Peyer's patch (tissue), 4 donors: ENCODE results near the gene KDM1A. TPM values are rescaled to one million over a fixed set of nuclear protein-coding genes. Genes with fewer than 3 reads are reported as not detected.
"Not testable (repeated sequence)": the region's sequence is repeated elsewhere in the genome, so short reads cannot be mapped to it uniquely, and the experiment has no call there.

Source experiments
- DNase-seq, 3 donors: peaks; one replicate each; pipeline ENCODE4 v3.0.0-alpha.2; 2017 to 2019
- H3K27ac ChIP-seq, 4 donors: fragments of 200-600 bp; sonication (generic); one replicate each; pipeline ENCODE4 v1.5.1; 2016 to 2019
- H3K27me3 ChIP-seq, 2 donors: fragments of 200-600 bp; sonication (generic); one replicate each; pipeline ENCODE4 v1.5.1; 2019
- H3K36me3 ChIP-seq, 3 donors: fragments of 200-600 bp; sonication (generic); one replicate each; pipeline ENCODE4 v1.5.1; 2016 to 2019
- H3K4me1 ChIP-seq, 4 donors: fragments of 200-600 bp; sonication (generic); one replicate each; pipeline ENCODE4 v1.5.1; 2016 to 2019
- H3K4me3 ChIP-seq, 4 donors: fragments of 200-600 bp; sonication (generic); 1 replicate in 3 of 4; 2 replicates in 1 of 4; pipeline ENCODE4 v1.5.1; 2016 to 2019; ENCODE audit warnings: mild to moderate bottlenecking in 1 of 4
- H3K9me3 ChIP-seq, 4 donors: fragments of 200-600 bp; sonication (generic); one replicate each; pipeline ENCODE4 v1.5.1; 2016 to 2019; ENCODE audit warnings: mild to moderate bottlenecking in 1 of 4
- POLR2A ChIP-seq, 2 donors: fragments of 450-650 bp; IDR thresholded peaks; one replicate each; pipeline ENCODE4 v1.5.1; 2017; ENCODE audit warnings: antibody characterized with exemption in 2 of 2, mild to moderate bottlenecking in 2 of 2, moderate library complexity in 2 of 2
- total RNA-seq, 4 donors: library from RNA; depleted of rRNA; stranded (reverse); fragments of >200 nt; gene quantifications; one replicate each; pipeline ENCODE4 v1.1.0, GENCODE V29; 2016
- TF ChIP-seq, protein P1 (sequence below), 6 experiments: fragments of 450-650 bp in 4 of 6; fragments of 200-600 bp in 2 of 6; sonication (generic) in 1 of 6; IDR thresholded peaks; one replicate each; pipeline ENCODE4 v1.5.1; 2017 to 2019; ENCODE audit warnings: antibody characterized with exemption in 6 of 6, mild to moderate bottlenecking in 3 of 6, moderate library complexity in 1 of 6

The KDM1A gene
- total RNA-seq, 4 donors from 2014 or later = 33.5 to 102 (median 40.9) TPM

DNA sequence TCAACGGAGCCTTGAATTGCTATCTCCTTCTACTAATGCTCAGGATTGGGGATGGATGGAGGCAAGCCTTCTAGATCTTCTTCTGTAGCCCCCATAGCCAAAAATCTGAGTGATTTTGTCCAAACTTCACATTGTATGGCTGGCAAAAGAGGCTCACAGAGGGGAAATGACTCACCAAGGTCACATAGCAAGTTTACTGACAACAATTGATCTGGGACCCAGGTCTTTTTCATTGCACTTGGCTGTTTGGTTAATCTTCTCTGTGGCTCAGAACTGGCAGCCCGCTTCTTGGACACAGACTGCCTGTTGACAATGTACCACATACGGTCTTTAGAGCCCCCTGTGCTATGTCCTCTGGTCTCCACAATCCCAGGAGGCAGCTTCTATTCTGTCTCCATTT lies 43.6 kb upstream of the KDM1A start:
- Histone ChIP-seq H3K36me3 (no peaks in the 10 kb centered on the region), H3K27ac (no peak overlapping the region), H3K4me1 (no peaks in the 10 kb centered on the region), H3K27me3 (no peaks in the 10 kb centered on the region), H3K4me3 (no peak overlapping the region), H3K9me3 (no peaks in the 10 kb centered on the region)
- TF ChIP-seq, protein P1, sequence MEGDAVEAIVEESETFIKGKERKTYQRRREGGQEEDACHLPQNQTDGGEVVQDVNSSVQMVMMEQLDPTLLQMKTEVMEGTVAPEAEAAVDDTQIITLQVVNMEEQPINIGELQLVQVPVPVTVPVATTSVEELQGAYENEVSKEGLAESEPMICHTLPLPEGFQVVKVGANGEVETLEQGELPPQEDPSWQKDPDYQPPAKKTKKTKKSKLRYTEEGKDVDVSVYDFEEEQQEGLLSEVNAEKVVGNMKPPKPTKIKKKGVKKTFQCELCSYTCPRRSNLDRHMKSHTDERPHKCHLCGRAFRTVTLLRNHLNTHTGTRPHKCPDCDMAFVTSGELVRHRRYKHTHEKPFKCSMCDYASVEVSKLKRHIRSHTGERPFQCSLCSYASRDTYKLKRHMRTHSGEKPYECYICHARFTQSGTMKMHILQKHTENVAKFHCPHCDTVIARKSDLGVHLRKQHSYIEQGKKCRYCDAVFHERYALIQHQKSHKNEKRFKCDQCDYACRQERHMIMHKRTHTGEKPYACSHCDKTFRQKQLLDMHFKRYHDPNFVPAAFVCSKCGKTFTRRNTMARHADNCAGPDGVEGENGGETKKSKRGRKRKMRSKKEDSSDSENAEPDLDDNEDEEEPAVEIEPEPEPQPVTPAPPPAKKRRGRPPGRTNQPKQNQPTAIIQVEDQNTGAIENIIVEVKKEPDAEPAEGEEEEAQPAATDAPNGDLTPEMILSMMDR (IDR thresholded peaks at IDR 0.05) = no peak
- no peak for TF ChIP-seq POLR2A (IDR thresholded peaks at IDR 0.05)
- no peak for DNase-seq

DNA sequence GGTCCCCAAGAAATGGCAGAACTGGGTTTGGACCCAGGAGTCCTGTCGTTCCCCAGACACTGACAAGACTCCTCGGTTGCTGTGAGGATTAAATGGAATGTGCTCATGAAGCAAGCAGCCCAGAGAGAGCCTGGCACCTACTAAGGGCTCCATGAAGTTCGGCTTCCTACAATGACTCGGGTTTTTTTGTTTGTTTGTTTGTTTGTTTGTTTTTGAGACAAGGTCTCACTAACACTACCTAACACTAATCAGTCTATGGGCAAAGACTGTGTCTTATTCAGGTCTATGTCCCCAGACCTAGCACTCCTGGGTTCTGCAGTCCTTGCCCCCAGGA lies 43.2 kb upstream of the KDM1A start:
- no peaks in the 10 kb centered on the region for H3K36me3 ChIP-seq
- no peak for TF ChIP-seq POLR2A (IDR thresholded peaks at IDR 0.05)
- TF ChIP-seq, protein P1 (IDR thresholded peaks at IDR 0.05) = no peak

DNA sequence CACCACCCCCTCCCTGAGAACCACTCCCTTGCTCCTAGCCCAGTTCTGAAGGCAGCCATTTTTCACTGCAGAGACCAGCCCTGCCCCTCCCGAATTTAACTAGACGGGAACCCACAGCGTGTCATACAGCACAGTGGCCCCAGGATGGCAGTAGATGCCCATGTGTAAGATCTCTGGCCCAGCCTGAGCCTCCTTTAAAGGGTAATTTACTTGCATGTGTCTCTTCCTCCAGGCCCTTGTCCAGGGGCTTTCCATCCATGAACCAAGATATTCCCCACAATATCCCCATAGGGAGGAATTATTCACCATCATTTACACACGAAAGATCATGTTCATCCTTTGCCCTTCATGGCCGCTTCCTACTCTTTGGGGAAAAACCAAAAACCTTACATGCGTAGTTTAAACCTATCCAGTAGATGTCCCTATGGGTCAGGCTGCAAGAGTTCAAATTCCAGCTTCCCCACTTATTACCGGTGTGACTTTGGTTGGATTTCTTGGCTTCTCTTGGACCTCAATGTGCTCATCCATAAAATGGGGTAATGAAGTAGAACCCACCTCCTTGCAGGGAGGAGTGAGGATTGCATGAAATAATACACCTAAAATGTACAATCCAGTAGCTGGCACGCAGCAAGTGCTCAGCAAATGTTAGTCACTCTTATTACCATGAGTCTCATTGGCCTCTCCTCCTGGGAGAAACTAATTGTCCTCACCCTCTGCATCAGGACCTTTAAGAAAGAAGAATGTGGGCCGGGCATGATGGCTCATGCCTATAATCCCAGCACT lies 42.6 kb upstream of the KDM1A start:
- peak; percentile 37 to 71 (median 70) for DNase-seq
- Histone ChIP-seq H3K27ac (no peak overlapping the region), H3K9me3 (no peaks in the 10 kb centered on the region), H3K27me3 (no peaks in the 10 kb centered on the region), H3K4me1 (no peaks in the 10 kb centered on the region), H3K36me3 (no peaks in the 10 kb centered on the region), H3K4me3 (no peak overlapping the region)
- no peak for TF ChIP-seq POLR2A (IDR thresholded peaks at IDR 0.05)
- TF ChIP-seq, protein P1 (IDR thresholded peaks at IDR 0.05) = peak in 5 of 6 experiments; percentile 17 to 90 (median 81)

More for the DNA sequence above, 43.2 kb upstream of the KDM1A start:
- Histone ChIP-seq H3K27me3 (no peaks in the 10 kb centered on the region), H3K27ac (no peak overlapping the region), H3K4me1 (no peaks in the 10 kb centered on the region), H3K9me3 (no peaks in the 10 kb centered on the region), H3K4me3 (no peak overlapping the region)
- peak in 1 of 3 donors; percentile 14 for DNase-seq

DNA sequence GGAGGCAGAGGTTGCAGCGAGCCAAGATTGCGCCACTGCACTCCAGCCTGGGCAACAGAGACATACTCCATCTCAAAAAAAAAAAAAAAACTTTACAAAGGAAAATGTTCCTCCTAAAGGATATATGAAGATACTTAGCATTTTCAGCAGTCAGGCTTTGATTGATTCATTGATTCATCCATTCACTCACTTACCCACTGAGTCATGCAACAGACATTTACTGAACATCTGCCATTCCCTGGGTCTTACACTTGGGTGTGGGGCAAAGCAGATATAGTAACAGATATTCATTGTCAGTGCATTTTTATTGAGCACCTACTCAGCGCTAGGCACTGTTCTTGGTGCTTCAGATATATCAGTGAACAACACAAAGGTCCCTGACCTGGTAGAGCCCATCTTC lies 41.0 kb upstream of the KDM1A start:
- Histone ChIP-seq H3K27me3 (no peaks in the 10 kb centered on the region), H3K9me3 (no peaks in the 10 kb centered on the region), H3K27ac (no peak overlapping the region), H3K4me3 (no peak overlapping the region), H3K4me1 (no peaks in the 10 kb centered on the region), H3K36me3 (no peaks in the 10 kb centered on the region)
- no peak for TF ChIP-seq POLR2A (IDR thresholded peaks at IDR 0.05)
- TF ChIP-seq, protein P1 (IDR thresholded peaks at IDR 0.05) = no peak
- no peak for DNase-seq

DNA sequence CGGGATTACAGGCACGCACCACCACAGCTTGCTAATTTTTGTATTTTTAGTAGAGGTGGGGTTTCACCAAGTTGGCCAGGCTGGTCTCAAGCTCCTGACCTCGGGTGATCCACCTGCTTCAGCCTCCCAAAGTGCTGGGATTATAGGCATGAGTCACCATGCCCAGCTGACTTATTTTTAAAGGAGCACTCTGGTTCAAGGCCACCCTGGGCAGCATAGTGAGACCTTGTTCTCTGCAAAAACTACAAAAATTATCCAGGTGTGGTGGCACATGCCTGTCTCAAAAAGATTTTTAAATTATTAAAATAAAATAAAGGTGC lies 38.8 kb upstream of the KDM1A start:
- not testable (repeated sequence) for H3K27ac ChIP-seq, H3K4me1 ChIP-seq, H3K4me3 ChIP-seq, H3K27me3 ChIP-seq, DNase-seq, H3K36me3 ChIP-seq, H3K9me3 ChIP-seq

DNA sequence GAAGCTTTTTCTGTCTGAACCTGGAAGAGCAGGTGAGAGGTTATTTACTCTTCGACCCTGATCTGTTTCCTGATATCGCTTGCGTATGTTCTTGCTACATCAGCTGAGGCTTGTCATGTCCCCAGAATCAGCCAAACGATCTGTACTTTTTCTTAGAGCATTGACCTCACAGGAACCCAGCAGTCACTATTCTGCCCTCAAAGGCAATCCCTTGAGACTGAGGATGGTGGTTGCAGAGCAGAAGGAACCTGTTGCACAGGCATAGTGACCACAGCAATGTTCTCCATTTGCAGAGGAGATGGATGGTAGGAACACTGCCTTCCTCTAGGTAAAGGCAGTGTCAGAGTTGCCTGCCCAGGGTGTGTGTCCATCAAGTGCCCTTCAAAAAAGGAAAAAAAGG lies 35.3 kb upstream of the KDM1A start:
- no peak for DNase-seq
- no peak overlapping the region for H3K4me3 ChIP-seq
- no peaks in the 10 kb centered on the region for H3K9me3 ChIP-seq
- no peak for TF ChIP-seq POLR2A (IDR thresholded peaks at IDR 0.05)
- TF ChIP-seq, protein P1 (IDR thresholded peaks at IDR 0.05) = no peak
- H3K36me3 ChIP-seq = no peaks in the 10 kb centered on the region
- no peaks in the 10 kb centered on the region for H3K27me3 ChIP-seq
- H3K27ac ChIP-seq = no peak overlapping the region
- H3K4me1 ChIP-seq = no peaks in the 10 kb centered on the region

DNA sequence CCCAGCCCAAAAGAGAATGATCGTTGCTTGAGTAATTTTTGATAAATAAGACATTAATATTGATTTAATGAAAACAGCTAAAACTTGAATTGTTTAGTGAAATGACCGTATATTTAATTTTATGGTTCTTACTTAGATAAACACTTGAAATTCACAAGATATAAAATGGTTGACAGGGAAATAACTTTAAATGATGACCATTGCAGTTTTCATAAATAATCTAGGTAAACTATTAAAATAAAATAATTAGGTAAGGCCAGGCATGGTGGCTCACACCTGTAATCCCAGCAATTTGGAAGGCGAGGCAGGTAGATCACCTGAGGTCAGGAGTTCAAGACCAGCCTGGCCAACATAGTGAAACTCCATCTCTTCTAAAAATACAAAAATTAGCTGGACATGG lies 26.9 kb upstream of the KDM1A start:
- not testable (repeated sequence) for H3K4me1 ChIP-seq, DNase-seq, H3K4me3 ChIP-seq, H3K9me3 ChIP-seq, H3K27me3 ChIP-seq, H3K27ac ChIP-seq, H3K36me3 ChIP-seq

DNA sequence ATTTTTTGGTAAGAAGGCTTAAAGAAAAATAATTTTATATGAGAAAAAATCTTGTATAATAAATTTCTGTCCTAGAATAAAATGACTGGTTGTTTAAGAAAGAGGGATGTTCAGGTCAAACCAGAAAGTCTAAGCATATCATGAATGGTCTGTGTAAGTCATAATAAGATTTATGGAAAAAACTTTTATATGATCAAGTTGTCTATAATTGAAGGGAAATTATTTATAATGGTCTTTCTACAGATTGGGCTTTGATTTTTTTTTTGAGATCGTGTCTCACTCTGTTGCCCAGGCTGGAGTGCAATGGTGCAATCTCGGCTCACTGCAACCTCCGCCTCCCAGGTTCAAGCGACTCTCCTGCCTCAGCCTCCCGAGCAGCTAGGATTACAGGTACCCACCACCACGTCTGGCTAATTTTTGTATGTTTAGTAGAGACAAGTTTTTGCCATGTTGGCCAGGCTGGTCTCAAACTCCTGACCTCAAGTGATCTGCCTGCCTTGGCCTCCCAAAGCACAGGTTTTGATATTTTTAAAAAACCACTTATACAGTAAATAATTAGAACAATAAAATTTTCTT lies 26.0 kb upstream of the KDM1A start:
- not testable (repeated sequence) for H3K27me3 ChIP-seq

More for the DNA sequence above, 26.0 kb upstream of the KDM1A start:
- not testable (repeated sequence) for H3K27ac ChIP-seq, H3K4me3 ChIP-seq, H3K36me3 ChIP-seq, DNase-seq, H3K9me3 ChIP-seq, H3K4me1 ChIP-seq
